Caco-2 (cell line): ENCODE results near the gene CSMD2. TPM values are rescaled to one million over a fixed set of nuclear protein-coding genes. Genes with fewer than 3 reads are reported as not detected.

ENCODE experiments used
- BruUV-seq: library from RNA; stranded (reverse); fragments of 400-500 nt; replicated peaks from 2 replicates; lab custom pipeline; 2021; lab: Mats Ljungman, UMichigan
- CTCF ChIA-PET: fragments of 300-600 bp; sonication (Branson Sonifier 250); formaldehyde crosslinking; loops from one replicate; lab custom pipeline; 2022; ENCODE audit warnings: antibody characterized with exemption; lab: Charles Lee
- POLR2A ChIA-PET: fragments of 300-600 bp; sonication (Branson Sonifier 250); formaldehyde crosslinking; loops from one replicate; lab custom pipeline; 2022; ENCODE audit warnings: antibody characterized with exemption; lab: Charles Lee
- DNase-seq, 2 experiments: peaks; one replicate each; pipeline versions ENCODE4 v3.0.0 to v3.0.0-alpha.2; 2020 to 2022
- H3K27me3 ChIP-seq: replicated peaks from 2 replicates; pipeline ENCODE4 v1.6.0; 2011; ENCODE audit warnings: low read length; ENCODE audit not compliant: control insufficient read depth, insufficient read depth
- H3K36me3 ChIP-seq: 2 replicates; pipeline ENCODE4 v1.5.1; 2011; ENCODE audit warnings: low read length; ENCODE audit not compliant: control insufficient read depth, insufficient read depth
- H3K4me1 ChIP-seq: fragments of 250-450 bp; sonication (Bioruptor Pico); 2 replicates; pipeline ENCODE4 v1.5.1; 2020; ENCODE audit warnings: mild to moderate bottlenecking
- H3K4me3 ChIP-seq: 2 replicates; pipeline ENCODE4 v1.5.1; 2011; ENCODE audit warnings: low read depth, mild to moderate bottlenecking, control low read depth, low read length
- H3K9me3 ChIP-seq: fragments of 250-450 bp; sonication (Bioruptor Pico); 2 replicates; pipeline ENCODE4 v1.5.1; 2020; ENCODE audit warnings: mild to moderate bottlenecking, moderate library complexity
- H3K27ac Mint-ChIP-seq: one replicate; pipeline ENCODE4 v1.8.0; 2022; ENCODE audit warnings: mixed read lengths; ENCODE audit not compliant: unreplicated experiment
- H3K27me3 Mint-ChIP-seq: one replicate; pipeline ENCODE4 v1.8.0; 2022; ENCODE audit warnings: mixed read lengths; ENCODE audit not compliant: insufficient read depth, unreplicated experiment
- H3K36me3 Mint-ChIP-seq: one replicate; pipeline ENCODE4 v1.8.0; 2022; ENCODE audit warnings: mild to moderate bottlenecking, mixed read lengths; ENCODE audit not compliant: insufficient read depth, unreplicated experiment
- H3K4me1 Mint-ChIP-seq: one replicate; pipeline ENCODE4 v1.8.0; 2022; ENCODE audit warnings: low read depth, mixed read lengths; ENCODE audit not compliant: unreplicated experiment
- H3K4me3 Mint-ChIP-seq: one replicate; pipeline ENCODE4 v1.8.0; 2022; ENCODE audit warnings: mild to moderate bottlenecking, moderate library complexity, mixed read lengths; ENCODE audit not compliant: unreplicated experiment
- H3K9me3 Mint-ChIP-seq: one replicate; pipeline ENCODE4 v1.8.0; 2022; ENCODE audit warnings: mixed read lengths; ENCODE audit not compliant: unreplicated experiment
- intact Hi-C: fragments of 100-400 bp; cut with micrococcal nuclease; formaldehyde crosslinking; loops from one replicate; pipeline ENCODE4 v1.10.0; 2022; ENCODE audit not compliant: unreplicated experiment
- total RNA-seq: library from RNA; stranded (reverse); gene quantifications from 2 replicates; pipeline ENCODE4 v1.2.3, GENCODE V29; 2022
- TF ChIP-seq, protein P1 (sequence below), 2 experiments: fragments of 200-600 bp in 1 of 2; IDR thresholded peaks; 1 replicate in 1 of 2; 2 replicates in 1 of 2; pipeline versions ENCODE4 v1.5.1 to v1.8.0; 2011 to 2022; ENCODE audit warnings: antibody characterized with exemption in 1 of 2, control low read depth in 1 of 2, inconsistent platforms in 1 of 2, low read depth in 1 of 2, low read length in 1 of 2, mild to moderate bottlenecking in 1 of 2, moderate library complexity in 1 of 2; ENCODE audit not compliant: insufficient read depth in 1 of 2, severe bottlenecking in 1 of 2, unreplicated experiment in 1 of 2

Gene CSMD2
- total RNA-seq, 1 experiment from 2014 or later = not detected

DNA sequence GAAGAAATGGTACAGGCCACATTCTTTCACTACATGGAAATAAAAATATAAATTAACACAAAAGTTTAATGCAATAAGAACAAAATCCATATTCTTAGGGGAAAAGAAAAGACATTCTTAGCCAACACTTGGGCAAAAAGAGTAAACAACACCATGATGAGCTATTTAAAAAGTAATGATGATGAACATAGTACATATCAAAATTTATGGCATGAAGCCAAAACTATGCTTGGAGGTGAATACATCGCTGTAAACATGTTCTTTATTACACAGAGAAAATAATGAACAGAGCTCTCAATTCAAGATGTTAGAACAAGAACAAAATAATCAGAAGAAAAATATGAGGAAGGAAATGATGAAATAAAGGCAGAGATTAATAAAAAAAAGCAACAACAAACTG lies 534.3 kb downstream of the CSMD2 start:
- no peak overlapping the region for H3K4me3 Mint-ChIP-seq
- H3K27me3 ChIP-seq = no peaks in the 10 kb centered on the region
- H3K4me3 ChIP-seq = no peak overlapping the region
- no peak overlapping the region for H3K27ac Mint-ChIP-seq
- CTCF ChIA-PET = no interaction called here
- no peaks in the 10 kb centered on the region for H3K9me3 ChIP-seq
- H3K4me1 ChIP-seq = no peaks in the 10 kb centered on the region
- H3K9me3 Mint-ChIP-seq = no peaks in the 10 kb centered on the region
- no peak for DNase-seq
- peaks cover 27% of the 10 kb centered on the region for H3K27me3 Mint-ChIP-seq
- H3K36me3 ChIP-seq = no peaks in the 10 kb centered on the region
- no peaks in the 10 kb centered on the region for H3K4me1 Mint-ChIP-seq
- BruUV-seq = no TSS peak
- TF ChIP-seq, protein P1, sequence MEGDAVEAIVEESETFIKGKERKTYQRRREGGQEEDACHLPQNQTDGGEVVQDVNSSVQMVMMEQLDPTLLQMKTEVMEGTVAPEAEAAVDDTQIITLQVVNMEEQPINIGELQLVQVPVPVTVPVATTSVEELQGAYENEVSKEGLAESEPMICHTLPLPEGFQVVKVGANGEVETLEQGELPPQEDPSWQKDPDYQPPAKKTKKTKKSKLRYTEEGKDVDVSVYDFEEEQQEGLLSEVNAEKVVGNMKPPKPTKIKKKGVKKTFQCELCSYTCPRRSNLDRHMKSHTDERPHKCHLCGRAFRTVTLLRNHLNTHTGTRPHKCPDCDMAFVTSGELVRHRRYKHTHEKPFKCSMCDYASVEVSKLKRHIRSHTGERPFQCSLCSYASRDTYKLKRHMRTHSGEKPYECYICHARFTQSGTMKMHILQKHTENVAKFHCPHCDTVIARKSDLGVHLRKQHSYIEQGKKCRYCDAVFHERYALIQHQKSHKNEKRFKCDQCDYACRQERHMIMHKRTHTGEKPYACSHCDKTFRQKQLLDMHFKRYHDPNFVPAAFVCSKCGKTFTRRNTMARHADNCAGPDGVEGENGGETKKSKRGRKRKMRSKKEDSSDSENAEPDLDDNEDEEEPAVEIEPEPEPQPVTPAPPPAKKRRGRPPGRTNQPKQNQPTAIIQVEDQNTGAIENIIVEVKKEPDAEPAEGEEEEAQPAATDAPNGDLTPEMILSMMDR (IDR thresholded peaks at IDR 0.05; ENCODE audit: insufficient read depth in 1 of 2, low read depth in 1 of 2, low read length in 1 of 2, severe bottlenecking in 1 of 2, unreplicated experiment in 1 of 2) = no peak
- no peaks in the 10 kb centered on the region for H3K36me3 Mint-ChIP-seq
- POLR2A ChIA-PET = no interaction called here
- intact Hi-C loops = loop anchor here (5.0 kb wide), 1 partner anchor 967 kb away; no protein-coding TSS in a partner anchor

DNA sequence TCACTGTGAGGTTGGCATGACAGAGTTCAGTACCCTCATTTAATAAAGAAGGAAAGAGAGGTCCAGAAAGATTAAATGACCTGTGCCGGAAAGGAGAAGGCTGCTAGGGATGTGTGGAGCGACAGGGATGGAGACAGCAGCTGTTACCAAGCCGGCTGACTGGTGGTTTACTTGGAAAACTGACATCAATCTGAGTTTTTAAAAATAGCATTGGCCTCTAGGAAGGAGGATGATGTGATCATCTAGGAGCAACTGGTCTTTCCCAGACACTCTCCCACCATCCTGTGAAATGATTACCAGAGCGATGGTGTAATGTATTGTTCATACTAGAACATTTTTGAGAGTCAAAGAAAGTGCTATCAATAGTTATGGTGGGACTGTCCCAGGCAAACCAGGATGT lies 538.2 kb downstream of the CSMD2 start:
- no peak overlapping the region for H3K27ac Mint-ChIP-seq
- no peaks in the 10 kb centered on the region for H3K36me3 Mint-ChIP-seq
- peaks cover 23% of the 10 kb centered on the region for H3K27me3 Mint-ChIP-seq
- no peaks in the 10 kb centered on the region for H3K9me3 Mint-ChIP-seq
- no peaks in the 10 kb centered on the region for H3K4me1 Mint-ChIP-seq
- TF ChIP-seq, protein P1 (IDR thresholded peaks at IDR 0.05; ENCODE audit: insufficient read depth in 1 of 2, low read depth in 1 of 2, low read length in 1 of 2, severe bottlenecking in 1 of 2, unreplicated experiment in 1 of 2) = no peak
- Histone ChIP-seq H3K36me3 (no peaks in the 10 kb centered on the region), H3K4me1 (no peaks in the 10 kb centered on the region), H3K27me3 (no peaks in the 10 kb centered on the region), H3K9me3 (no peaks in the 10 kb centered on the region), H3K4me3 (no peak overlapping the region)
- ChIA-PET CTCF (no interaction called here), POLR2A (no interaction called here)
- H3K4me3 Mint-ChIP-seq = no peak overlapping the region
- no TSS peak for BruUV-seq
- intact Hi-C loops = no loop called here
- no peak for DNase-seq

DNA sequence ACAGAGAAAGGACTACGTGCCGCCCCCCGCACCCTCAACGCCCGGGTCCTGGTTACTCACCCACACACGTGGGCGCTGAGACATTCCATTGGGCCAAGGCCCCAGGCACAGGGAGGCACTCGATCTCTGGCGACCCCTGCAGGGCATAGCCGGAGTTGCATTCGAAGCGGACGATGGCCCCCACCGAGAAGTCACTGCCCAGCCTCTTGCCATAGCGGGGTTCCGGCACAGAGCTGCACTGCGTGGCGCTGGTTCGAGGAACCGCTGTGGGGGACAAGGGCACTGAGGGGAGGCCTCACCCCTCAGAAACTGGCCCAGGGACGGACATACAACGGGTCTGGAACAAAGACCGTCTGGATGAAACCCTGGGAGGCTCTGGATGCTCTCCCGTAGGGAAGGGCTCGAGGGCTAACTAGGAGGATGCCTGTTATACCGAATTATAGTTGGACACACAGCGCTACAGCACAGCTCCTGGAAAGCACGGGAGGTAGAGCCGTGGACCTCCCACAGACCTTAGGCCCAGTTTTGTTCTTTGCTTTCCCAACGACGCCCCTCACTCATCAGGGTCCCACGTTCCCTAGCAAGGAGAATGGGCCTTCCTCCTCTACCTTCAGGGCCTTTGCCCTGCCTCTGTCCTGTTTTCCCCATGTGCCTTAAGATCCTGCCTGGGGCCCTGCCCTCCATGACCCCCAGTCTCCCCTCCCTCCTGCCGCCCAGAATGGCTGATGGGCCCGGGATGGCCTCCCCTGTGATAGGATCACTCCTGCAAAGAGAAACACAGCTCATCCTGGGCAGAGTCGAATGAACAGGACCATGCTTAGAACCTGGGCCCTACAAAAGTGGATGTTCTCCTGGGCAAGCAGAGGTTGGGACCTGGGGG lies 539.8 kb downstream of the CSMD2 start:
- TF ChIP-seq, protein P1 (IDR thresholded peaks at IDR 0.05; ENCODE audit: insufficient read depth in 1 of 2, low read depth in 1 of 2, low read length in 1 of 2, severe bottlenecking in 1 of 2, unreplicated experiment in 1 of 2) = peak; percentile 23 to 27
- ChIA-PET POLR2A (no interaction called here), CTCF (no interaction called here)
- BruUV-seq = no TSS peak
- Histone ChIP-seq H3K36me3 (no peaks in the 10 kb centered on the region), H3K4me1 (no peaks in the 10 kb centered on the region), H3K4me3 (no peak overlapping the region), H3K27me3 (no peaks in the 10 kb centered on the region), H3K9me3 (no peaks in the 10 kb centered on the region)
- H3K9me3 Mint-ChIP-seq = no peaks in the 10 kb centered on the region
- H3K4me3 Mint-ChIP-seq = no peak overlapping the region
- peaks cover 25% of the 10 kb centered on the region for H3K27me3 Mint-ChIP-seq
- intact Hi-C loops = no loop called here
- H3K36me3 Mint-ChIP-seq = no peaks in the 10 kb centered on the region
- no peaks in the 10 kb centered on the region for H3K4me1 Mint-ChIP-seq
- peak in 1 of 2 experiments; percentile 1 for DNase-seq
- no peak overlapping the region for H3K27ac Mint-ChIP-seq
